ENCODE data around the gene RNASEH2A. TPM values are rescaled to one million over a fixed set of nuclear protein-coding genes. Genes with fewer than 3 reads are reported as not detected.

Gene RNASEH2A
- total and polyA plus RNA-seq, 2 of the 13 experiments (the other 11 are each of a cell fraction or from before 2014, with no cell fraction given): 25.1 to 35.8 TPM

GRCh38 chr19:12847159-12848139, 41.1 kb downstream of the RNASEH2A start (continued):
- TF ChIP-seq, protein P1, sequence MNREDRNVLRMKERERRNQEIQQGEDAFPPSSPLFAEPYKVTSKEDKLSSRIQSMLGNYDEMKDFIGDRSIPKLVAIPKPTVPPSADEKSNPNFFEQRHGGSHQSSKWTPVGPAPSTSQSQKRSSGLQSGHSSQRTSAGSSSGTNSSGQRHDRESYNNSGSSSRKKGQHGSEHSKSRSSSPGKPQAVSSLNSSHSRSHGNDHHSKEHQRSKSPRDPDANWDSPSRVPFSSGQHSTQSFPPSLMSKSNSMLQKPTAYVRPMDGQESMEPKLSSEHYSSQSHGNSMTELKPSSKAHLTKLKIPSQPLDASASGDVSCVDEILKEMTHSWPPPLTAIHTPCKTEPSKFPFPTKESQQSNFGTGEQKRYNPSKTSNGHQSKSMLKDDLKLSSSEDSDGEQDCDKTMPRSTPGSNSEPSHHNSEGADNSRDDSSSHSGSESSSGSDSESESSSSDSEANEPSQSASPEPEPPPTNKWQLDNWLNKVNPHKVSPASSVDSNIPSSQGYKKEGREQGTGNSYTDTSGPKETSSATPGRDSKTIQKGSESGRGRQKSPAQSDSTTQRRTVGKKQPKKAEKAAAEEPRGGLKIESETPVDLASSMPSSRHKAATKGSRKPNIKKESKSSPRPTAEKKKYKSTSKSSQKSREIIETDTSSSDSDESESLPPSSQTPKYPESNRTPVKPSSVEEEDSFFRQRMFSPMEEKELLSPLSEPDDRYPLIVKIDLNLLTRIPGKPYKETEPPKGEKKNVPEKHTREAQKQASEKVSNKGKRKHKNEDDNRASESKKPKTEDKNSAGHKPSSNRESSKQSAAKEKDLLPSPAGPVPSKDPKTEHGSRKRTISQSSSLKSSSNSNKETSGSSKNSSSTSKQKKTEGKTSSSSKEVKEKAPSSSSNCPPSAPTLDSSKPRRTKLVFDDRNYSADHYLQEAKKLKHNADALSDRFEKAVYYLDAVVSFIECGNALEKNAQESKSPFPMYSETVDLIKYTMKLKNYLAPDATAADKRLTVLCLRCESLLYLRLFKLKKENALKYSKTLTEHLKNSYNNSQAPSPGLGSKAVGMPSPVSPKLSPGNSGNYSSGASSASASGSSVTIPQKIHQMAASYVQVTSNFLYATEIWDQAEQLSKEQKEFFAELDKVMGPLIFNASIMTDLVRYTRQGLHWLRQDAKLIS (CRISPR knock-in tag; IDR thresholded peaks at IDR 0.05): no peak
- no peak for TF ChIP-seq SOX6 (IDR thresholded peaks at IDR 0.05)
- TF ChIP-seq SOX6 (CRISPR knock-in tag; IDR thresholded peaks at IDR 0.05): no peak; the same call in 1 of the 2 replicates
- no peak for TF ChIP-seq SRF (IDR thresholded peaks at IDR 0.05; ENCODE audit: low read depth, low read length)
- no peak for TF ChIP-seq DMAP1 (CRISPR knock-in tag; IDR thresholded peaks at IDR 0.05)
- TF ChIP-seq E2F5 (CRISPR knock-in tag; conservative IDR thresholded peaks at IDR 0.05): no peak
- TF ChIP-seq PCBP1 (IDR thresholded peaks at IDR 0.05; ENCODE audit: borderline replicate concordance, low read depth, low read length): no peak
- TF ChIP-seq HOXA9 (CRISPR knock-in tag; IDR thresholded peaks at IDR 0.05; ENCODE audit: borderline replicate concordance): no peak
- no peak for TF ChIP-seq GZF1 (CRISPR knock-in tag; IDR thresholded peaks at IDR 0.05)
- TF ChIP-seq ZFP91 (CRISPR knock-in tag; IDR thresholded peaks at IDR 0.05; ENCODE audit: borderline replicate concordance): peak; percentile 81
- no peak for TF ChIP-seq LCORL (IDR thresholded peaks at IDR 0.05)
- peak; percentile 32; the same call in 1 of the 2 replicates for TF ChIP-seq LCORL (CRISPR knock-in tag; IDR thresholded peaks at IDR 0.05)
- TF ChIP-seq ZBTB38 (CRISPR knock-in tag; IDR thresholded peaks at IDR 0.05): peak; percentile 65; the same call in 1 of the 2 replicates
- TF ChIP-seq ZNF572 (CRISPR knock-in tag; IDR thresholded peaks at IDR 0.05): no peak
